Kidney (tissue), 14 donors: Measurements from ENCODE around the gene PLCH1. TPM values are rescaled to one million over a fixed set of nuclear protein-coding genes. Genes with fewer than 3 reads are reported as not detected.

ENCODE experiments used
- DNase-seq, 5 donors: peaks; one replicate each; pipeline ENCODE4 v3.0.0-alpha.2; 2013 to 2020
- FAIRE-seq: peaks from 2 replicates; lab custom pipeline; 2012; peaks lifted over from hg19 to GRCh38; lab: Jason Lieb, UNC
- H3K27ac ChIP-seq, 2 donors: one replicate each; pipeline ENCODE4 v1.7.0; 2013; ENCODE audit warnings: low read depth in 2 of 2, low read length in 2 of 2, inconsistent platforms in 1 of 2
- H3K27me3 ChIP-seq: one replicate; pipeline ENCODE4 v1.7.1; 2013; ENCODE audit warnings: low read length, inconsistent platforms; ENCODE audit not compliant: control insufficient read depth, insufficient read depth
- H3K36me3 ChIP-seq, 3 donors: one replicate each; pipeline versions ENCODE4 v1.7.0 to v1.7.1; 2013; ENCODE audit warnings: low read length in 3 of 3, control low read depth in 1 of 3, inconsistent platforms in 1 of 3; ENCODE audit not compliant: insufficient read depth in 3 of 3, control insufficient read depth in 2 of 3
- H3K4me1 ChIP-seq, 3 donors: one replicate each; pipeline versions ENCODE4 v1.7.0 to v1.7.1; 2013; ENCODE audit warnings: low read length in 3 of 3, inconsistent platforms in 1 of 3, low read depth in 1 of 3; ENCODE audit not compliant: control insufficient read depth in 2 of 3, insufficient read depth in 2 of 3
- H3K4me3 ChIP-seq, 3 donors: one replicate each; pipeline versions ENCODE4 v1.7.0 to v1.8.1; 2013; ENCODE audit warnings: low read length in 3 of 3, control low read depth in 1 of 3, inconsistent platforms in 1 of 3
- H3K9ac ChIP-seq, 3 donors: one replicate each; pipeline versions ENCODE4 v1.7.0 to v1.7.1; 2013; ENCODE audit warnings: low read length in 3 of 3, control low read depth in 1 of 3, inconsistent platforms in 1 of 3
- H3K9me3 ChIP-seq, 3 donors: one replicate each; pipeline versions ENCODE4 v1.7.0 to v1.7.1; 2013; ENCODE audit warnings: low read length in 3 of 3, control low read depth in 1 of 3, inconsistent platforms in 1 of 3; ENCODE audit not compliant: control insufficient read depth in 2 of 3, insufficient read depth in 1 of 3
- CTCF ChIP-seq: IDR thresholded peaks from 3 replicates; pipeline ENCODE4 v1.5.1; 2012; ENCODE audit warnings: mild to moderate bottlenecking, moderate library complexity, borderline replicate concordance; ENCODE audit not compliant: insufficient read depth; ENCODE audit errors: extremely low read depth
- intact Hi-C: fragments of 100-400 bp; cut with DNase I; formaldehyde crosslinking; loops from one replicate; pipeline ENCODE4 v1.11.1; 2022
- polyA plus RNA-seq: library from polyadenylated mRNA; stranded (reverse); fragments of 350-450 nt; fragmentation: Illumina TruSeq; extraction: RNeasy Lipid Tissue Mini Kit (QIAGEN cat#74804); gene quantifications from one replicate; pipeline ENCODE4 v1.2.3, GENCODE V29; 2014; ENCODE audit warnings: low read depth, low replicate concordance; ENCODE audit not compliant: insufficient read depth
- total RNA-seq: library from RNA; stranded (reverse); fragmentation: NEBNext Ultra II Directional; extraction: Animal tissue kit (Norgen Biotek cat#: 25700); gene quantifications from one replicate; pipeline ENCODE4 v1.2.1, GENCODE V29; 2021
- donor health status: control.
- donor health status: control.
- donor health status: control.
- donor health status: control.
- donor health status: control.
- donor health status: DM: yes; HTN: yes; CAD: no.
- donor health status: Normal renal cell carcinoma (clear cell type).

The PLCH1 gene
- total and polyA plus RNA-seq, 2 donors from 2014 or later, result 1.6 to 9.6 TPM

- H3K36me3 ChIP-seq, result no peaks in the 10 kb centered on the region
- H3K4me1 ChIP-seq, result peaks cover 0 to 5% (median 0%) of the 10 kb centered on the region in 3 donors
- H3K27ac ChIP-seq, result no peak overlapping the region
- no peak overlapping the region for H3K9ac ChIP-seq
- no peaks in the 10 kb centered on the region for H3K9me3 ChIP-seq
- FAIRE-seq, result no peak
- no peak for TF ChIP-seq CTCF
- intact Hi-C loops, result no loop called here
- H3K4me3 ChIP-seq, result no peak overlapping the region
- DNase-seq, result peak in 2 of 5 donors; percentile 47 to 61
- no peaks in the 10 kb centered on the region for H3K27me3 ChIP-seq
These were observed 303.4 kb downstream of the PLCH1 start for GRCh38 chr3:155441506-155441905.

- peaks cover 0 to 5% (median 0%) of the 10 kb centered on the region in 3 donors for H3K4me1 ChIP-seq
- H3K27ac ChIP-seq, result no peak overlapping the region
- no peak for FAIRE-seq
- intact Hi-C loops, result no loop called here
- no peaks in the 10 kb centered on the region for H3K36me3 ChIP-seq
- no peak overlapping the region for H3K4me3 ChIP-seq
- no peak overlapping the region for H3K9ac ChIP-seq
- peak in 2 of 5 donors; percentile 12 for DNase-seq
- no peaks in the 10 kb centered on the region for H3K9me3 ChIP-seq
- H3K27me3 ChIP-seq, result no peaks in the 10 kb centered on the region
- no peak for TF ChIP-seq CTCF
These were observed 303.8 kb downstream of the PLCH1 start for GRCh38 chr3:155441026-155441425.

GRCh38 chr3:155435821-155436220, 309.1 kb downstream of the PLCH1 start:
- Histone ChIP-seq H3K27me3 (no peaks in the 10 kb centered on the region), H3K27ac (no peak overlapping the region), H3K4me3 (no peak overlapping the region), H3K9ac (no peak overlapping the region), H3K4me1 (peaks cover 0 to under 1% (median 0%) of the 10 kb centered on the region in 3 donors), H3K36me3 (no peaks in the 10 kb centered on the region), H3K9me3 (no peaks in the 10 kb centered on the region)
- FAIRE-seq (no peak), DNase-seq (no peak)
- intact Hi-C loops, result no loop called here
- no peak for TF ChIP-seq CTCF

- Histone ChIP-seq H3K9me3 (no peaks in the 10 kb centered on the region), H3K4me1 (no peaks in the 10 kb centered on the region), H3K36me3 (no peaks in the 10 kb centered on the region), H3K27me3 (no peaks in the 10 kb centered on the region), H3K9ac (no peak overlapping the region), H3K27ac (no peak overlapping the region), H3K4me3 (no peak overlapping the region)
- TF ChIP-seq CTCF, result no peak
- intact Hi-C loops, result no loop called here
- FAIRE-seq, result no peak
- DNase-seq, result no peak
These were observed 312.9 kb downstream of the PLCH1 start for GRCh38 chr3:155431856-155432570.
